ENCODE results near the gene FHOD3.

FHOD3 gene

DNA sequence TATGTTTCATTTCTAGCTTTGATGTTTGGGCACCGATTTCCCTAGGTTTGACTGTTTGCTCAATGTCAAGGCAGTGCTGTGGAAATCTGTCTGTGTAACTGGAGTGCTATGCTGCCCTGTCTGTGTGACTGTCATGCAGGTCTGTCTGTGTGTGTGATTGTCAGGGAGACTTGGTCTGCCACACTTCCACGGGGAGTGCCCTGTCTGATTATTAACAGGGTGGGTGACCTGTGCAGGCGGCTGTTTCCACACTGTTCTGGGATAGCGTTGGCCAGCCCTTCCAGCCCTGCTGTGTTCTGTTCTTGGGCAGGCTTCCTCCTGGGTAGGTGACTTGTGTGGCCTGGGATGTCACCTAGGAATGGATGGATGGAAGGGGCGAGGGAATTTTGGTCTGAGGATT, 85.3 kb downstream of the FHOD3 start:
- DNase-seq (ENCODE audit: low spot score), result no peak

GRCh38 chr18:36386150-36386920, 88.8 kb downstream of the FHOD3 start:
- DNase-seq (ENCODE audit: low spot score), result no peak

DNA sequence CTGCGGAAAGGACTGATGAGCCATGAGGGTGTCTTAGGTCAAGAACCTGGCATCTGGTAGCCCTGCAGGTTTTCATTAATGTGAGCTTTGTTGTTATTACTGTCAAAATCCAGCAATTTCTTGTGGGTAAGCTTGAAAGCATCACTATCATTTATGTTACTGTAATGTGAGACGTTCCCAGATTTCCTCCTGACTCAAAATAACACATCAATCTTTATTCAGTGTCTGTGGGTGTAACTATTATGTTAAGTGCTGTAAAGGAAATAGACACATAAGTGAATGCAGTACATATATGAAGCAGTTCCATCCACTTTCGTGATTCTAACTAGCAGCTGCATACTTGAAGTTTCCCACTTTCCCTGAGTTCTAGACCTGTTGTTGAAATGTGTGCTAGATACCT, 89.8 kb downstream of the FHOD3 start:
- no peak for DNase-seq (ENCODE audit: low spot score)

DNA sequence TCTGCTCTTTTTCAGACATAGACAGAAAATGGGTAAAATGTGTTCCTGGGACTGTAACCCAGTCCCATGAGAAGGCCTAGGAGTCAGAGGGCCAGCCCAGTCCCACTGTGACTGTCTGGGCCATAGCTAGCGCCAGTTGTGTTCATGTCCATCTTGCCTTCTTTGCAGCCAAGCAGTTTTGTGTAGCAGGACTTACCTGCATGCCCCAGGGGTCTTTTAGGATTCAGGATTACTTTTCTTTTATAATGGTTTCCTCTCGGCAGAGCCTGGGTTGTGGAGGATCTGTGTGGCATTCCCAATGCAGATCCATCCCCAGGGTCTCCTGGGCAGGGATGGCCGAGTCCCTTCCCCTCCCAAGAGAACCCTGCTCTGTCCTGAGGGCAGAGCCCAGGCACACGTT, 90.8 kb downstream of the FHOD3 start:
- no peak for DNase-seq (ENCODE audit: low spot score)

DNA sequence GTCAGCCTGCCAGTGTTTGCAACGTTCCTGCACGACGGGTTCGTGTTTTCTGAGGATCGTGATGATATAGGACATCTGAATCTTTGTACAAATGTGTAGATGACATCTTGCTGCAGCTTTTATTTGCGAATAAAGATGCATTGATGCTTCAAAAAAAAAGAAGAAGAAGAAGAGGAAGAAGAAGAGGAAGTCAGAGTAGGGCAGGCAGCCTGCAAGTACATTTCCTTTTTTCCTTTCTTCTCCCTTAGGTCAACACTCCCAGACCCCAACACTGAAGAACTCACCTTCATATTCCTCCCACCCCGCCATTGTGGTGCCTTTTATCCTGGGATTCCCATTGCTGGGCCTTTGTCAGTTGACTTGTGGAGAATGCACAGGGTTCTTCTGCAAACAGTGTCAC, 91.5 kb downstream of the FHOD3 start:
- DNase-seq (ENCODE audit: low spot score), result no peak

- DNase-seq (ENCODE audit: low spot score), result no peak
These were observed 92.5 kb downstream of the FHOD3 start for GRCh38 chr18:36389811-36390581.

DNA sequence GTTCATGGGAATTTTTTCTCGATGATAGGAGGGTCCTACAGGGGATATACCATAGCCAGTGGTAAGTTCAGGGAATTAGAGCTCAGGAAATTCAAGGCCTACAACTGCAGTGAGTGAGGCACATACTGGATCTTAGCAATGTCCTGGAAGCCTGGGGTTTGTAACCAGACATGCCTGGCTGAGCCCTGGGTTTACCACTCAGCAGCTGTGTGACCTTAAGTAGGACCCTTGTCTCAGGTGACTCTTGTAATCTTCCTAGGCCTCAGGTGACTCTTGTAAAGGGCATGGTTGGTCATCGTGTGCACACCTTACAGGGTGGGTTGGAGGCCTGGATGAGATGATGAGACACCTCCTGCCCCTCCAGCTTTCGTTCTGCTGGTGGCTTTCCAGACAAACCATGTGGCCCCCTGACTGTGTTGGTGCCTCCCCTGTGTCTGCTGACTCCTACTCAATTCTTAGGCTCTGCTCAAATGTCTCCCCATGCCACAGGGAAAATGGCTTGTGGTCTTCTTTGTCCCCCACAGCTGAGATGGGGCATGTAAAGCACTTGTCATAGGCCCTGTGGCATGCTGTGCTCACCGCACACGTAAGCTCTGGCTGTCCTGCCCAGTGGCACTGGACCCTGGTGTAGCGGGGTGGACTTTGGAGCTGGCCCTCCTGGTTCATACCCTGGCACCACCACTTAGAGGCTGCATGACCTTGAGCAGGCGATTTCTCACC, 94.1 kb downstream of the FHOD3 start:
- DNase-seq (ENCODE audit: low spot score), result no peak

DNA sequence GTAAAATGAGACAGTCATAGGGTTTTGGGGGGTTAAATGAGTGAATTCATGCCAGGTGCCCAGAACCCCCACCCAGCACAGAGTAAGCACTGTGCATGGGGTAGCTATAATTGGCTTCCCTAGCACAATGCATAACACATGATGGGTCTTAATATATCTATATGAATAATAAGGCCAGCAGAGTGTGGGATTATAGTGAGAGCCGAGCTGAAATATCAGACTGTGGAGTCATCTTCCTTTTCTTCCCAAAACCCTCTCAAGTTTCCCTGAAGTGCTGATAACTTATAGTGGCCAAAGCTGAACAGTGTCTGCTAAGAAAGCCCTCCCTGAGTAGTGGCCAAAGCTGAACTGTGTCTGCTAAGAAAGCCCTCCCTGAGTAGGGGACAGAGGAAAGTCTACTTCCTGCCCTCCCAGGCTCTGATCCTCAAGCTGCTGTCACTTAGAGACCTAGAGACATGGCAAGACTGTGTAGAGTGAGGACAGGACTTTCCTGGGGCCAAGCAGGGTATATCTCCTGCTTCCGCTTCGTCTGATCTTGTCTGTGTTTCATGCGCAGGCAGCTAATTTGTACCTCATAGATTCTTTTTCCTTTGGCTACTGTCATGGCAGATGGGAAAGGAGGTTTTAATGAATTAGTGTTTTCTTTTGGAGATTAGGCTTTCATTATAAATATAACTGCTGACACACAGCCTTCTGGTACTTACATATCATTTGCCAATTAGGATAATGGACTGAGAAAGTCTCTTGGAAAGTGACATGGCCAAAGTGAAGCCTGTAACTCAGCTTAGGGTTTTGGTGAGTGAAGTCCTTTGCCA, 94.9 kb downstream of the FHOD3 start:
- no peak for DNase-seq (ENCODE audit: low spot score)

DNA sequence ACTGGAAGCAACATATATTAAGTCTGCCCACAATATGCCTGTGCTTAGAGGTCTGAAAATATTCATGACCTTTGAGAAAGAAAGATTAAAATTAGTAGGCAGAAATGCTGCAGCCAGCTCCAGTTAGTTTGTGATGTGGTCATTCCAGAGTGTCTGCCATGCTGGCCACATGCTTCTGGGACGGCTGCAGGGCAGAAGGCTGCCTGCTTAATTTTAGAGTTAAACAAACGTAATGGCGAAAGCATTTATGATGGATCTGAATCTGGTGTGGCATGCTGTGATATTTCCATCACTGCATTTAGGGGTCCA, 95.4 kb downstream of the FHOD3 start:
- DNase-seq (ENCODE audit: low spot score), result no peak

DNA sequence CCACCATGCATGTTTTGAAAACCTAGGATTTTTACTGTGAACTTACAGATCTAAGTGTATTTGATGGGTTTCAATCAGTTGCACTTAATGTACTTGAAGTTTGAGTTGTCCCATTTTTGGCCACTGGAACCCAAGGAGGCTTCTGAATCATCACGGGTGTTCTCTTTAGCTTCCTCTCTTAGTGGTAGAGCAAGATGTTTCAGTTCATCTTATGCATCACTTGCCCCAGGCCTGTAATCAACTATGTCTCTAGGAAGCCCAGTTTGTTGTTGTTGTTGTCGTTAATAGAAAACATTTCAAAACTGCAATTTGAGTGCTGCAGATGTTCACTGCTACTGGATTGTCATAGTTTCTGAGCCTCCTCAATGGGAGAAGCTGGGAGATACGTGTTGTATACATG, 97.0 kb downstream of the FHOD3 start:
- no peak for DNase-seq (ENCODE audit: low spot score)

- DNase-seq (ENCODE audit: low spot score), result no peak
These were observed 98.7 kb downstream of the FHOD3 start for GRCh38 chr18:36396190-36396589.

DNA sequence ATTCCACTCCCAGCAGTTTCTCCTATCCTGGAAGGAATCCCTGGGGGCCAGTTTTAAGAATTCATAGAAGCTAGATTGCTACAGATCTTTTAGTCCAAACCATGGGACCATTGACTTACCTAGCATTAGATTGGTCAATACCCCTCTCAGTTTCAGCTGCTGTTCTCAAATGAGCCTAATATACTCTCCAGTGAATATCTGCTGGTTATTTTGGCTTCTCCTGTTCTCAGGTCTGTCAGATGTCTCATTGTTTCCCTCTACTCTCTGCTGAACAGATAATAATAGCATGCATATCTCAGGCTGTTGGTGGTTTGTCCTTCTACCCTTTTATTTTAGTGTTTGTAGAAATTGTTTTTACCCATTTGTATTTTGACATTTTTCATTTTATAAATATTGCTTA, 99.5 kb downstream of the FHOD3 start:
- no peak for DNase-seq (ENCODE audit: low spot score)

DNA sequence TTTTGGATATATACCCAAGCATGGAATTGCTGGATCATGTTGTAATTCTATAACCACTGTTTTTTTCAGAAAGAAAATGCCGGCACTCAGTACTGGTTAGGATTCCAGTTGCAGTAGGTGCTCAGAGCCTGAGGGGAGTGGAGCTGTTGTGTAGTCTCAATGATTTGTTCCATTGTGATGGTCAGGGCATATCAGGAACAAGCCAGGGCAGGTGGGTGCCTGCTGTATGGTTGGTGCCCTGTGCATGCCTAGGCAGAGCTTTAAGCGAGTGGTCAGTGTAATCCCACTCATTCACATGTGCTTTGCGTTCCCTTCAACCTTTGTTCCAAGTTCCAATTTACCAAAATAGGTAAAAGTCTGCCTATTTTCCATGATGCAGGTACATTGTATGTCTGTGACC, 100.9 kb downstream of the FHOD3 start:
- no peak for DNase-seq (ENCODE audit: low spot score)

DNA sequence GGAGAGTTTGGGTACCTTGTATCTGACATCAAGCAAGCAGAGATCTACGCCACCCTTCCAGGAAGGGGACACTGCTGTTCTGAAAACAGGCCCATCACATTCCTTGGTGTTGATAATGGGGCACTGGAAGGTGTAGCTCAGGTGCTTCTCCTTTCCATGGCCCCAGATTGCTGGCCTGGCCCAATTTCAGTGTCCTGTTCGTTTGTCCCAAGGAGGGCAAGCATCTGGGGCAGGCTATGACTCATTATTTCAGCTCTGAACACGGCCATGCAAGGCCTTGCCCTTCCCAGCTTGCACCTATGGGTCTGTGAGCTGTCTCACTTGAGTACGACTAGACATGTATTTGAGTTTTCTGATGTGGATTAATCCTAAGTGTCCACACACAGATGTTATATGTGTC, 101.5 kb downstream of the FHOD3 start:
- DNase-seq (ENCODE audit: low spot score), result no peak

DNA sequence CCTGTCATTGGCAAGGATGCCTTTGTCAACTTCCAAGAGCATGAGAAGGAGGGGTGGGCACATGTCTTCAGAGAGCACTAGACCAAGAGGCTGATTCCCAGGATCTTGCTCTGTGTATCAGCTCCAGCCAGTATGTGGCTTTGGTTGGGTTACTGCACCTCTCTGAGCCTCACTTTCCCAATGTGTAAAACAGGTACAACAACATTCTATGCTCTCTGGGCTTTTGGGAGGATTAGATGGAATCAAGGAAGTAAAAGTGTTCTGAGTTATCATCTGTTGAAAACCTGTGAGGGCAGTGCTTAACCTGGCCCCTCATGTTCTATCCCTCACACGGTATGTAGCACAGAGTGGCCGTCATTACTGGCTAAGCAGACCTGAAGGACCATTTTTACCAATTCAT, 103.9 kb downstream of the FHOD3 start:
- no peak for DNase-seq (ENCODE audit: low spot score)

DNA sequence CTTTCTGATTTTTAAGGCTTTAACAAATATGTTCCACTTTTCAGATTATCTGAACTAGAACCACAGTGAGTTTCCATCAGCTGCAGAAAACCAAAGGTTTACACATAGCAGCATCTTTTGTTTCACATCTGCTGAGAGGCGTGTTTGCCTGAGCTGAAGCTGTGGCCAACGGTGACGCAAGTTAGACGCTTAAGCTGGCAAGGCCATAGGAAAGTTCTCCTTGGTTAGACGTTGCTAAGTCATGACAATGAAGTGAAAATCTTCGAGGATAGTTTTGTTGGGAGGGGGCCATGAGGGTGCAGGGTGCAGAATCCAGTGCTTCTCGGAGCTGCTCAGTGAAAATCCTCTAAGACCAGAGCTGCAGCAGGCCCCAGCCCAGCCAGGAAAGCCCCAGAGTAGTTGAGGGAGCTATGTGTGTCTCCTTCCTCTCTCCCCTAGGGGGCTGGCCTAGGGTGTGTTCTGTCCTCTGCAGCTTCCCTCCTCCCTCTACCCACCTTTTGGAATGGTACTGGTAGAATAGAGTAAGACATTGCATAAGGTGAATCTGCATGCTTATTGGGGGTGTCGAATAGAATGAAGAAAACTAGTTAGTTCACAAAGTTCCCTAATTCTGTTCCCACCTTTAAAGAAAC, 105.4 kb downstream of the FHOD3 start:
- no peak for DNase-seq (ENCODE audit: low spot score)

DNA sequence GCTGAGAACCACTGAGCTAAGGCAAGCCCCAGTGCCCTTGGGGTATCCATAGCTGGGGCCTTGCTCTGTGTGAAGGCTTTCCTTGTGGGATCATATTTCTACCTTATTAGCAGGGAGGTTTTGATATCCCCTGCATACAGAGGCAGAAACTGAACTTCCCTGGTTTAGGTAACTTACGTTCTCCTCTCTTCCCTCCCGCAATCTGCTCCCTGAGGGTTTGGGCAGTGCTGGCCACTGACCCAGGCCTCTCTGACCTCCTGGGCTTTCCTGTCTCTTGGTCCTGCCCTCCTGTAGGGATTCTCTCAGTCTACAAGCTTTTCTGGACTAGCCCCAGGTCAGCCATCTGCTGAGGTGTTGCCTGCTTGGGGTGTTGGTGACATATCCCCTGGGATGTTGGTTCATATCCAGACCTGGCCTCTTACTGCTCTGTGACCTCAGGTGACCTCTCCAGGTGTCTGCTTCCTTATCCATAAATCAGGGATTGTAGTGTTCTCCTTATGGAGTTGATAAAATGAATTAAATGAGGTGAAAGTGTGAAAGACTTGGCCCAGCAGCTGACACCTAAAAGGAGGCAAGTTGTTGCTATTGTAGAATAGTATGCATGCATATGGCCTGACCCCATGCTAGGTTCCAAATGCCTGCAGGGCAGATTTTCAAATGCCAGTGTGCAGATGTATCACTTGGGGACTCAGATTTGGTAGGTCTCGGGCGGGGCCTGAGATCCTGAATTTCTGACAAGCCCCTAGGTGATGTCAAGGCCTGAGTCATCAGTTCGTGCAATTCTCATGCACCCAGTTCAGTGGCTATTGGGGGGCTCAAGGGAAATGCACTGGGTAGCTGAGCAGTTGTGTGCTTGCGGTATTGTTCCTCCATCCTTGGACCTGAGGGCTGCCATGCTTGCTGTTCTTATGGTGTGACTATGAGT, 106.6 kb downstream of the FHOD3 start:
- DNase-seq (ENCODE audit: low spot score), result no peak

DNA sequence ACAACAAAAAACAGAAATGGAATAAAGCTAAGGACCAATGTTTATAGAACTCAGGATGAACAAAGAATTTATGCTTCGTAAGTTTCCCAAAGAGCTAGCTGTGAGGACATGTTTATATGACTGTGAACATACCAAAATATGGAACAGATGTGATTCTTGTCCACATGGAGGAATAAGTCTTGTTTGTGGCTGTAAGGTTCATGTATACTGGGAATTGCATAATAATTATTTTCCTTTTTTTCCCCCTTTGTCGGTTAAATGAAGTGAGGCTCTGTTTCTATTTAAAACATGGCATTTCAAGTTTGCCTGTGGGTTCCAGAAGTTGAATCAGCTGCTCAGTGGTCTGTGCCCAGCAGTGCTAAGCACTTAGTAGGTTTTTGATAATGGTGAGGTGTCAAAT, 108.1 kb downstream of the FHOD3 start:
- DNase-seq (ENCODE audit: low spot score), result no peak

DNA sequence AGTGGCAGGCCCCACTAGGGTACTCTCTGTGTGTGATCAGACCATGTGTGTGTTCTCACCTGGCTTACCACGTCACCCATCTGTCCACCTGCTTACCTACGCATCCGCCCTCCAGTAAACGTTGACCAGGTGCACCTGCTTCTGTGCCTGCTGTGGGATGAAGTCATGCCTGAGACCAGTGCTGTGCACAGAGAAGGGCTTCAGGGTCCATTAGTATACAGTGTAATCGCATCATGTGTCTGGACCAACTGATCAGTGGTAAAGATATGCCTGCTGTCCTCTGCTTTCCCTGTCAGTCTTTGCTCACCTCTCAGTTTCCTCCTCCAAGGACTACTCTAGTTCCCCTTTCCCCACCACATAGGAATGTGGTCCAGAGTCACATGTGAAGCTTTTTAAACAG, 109.3 kb downstream of the FHOD3 start:
- DNase-seq (ENCODE audit: low spot score), result no peak

DNA sequence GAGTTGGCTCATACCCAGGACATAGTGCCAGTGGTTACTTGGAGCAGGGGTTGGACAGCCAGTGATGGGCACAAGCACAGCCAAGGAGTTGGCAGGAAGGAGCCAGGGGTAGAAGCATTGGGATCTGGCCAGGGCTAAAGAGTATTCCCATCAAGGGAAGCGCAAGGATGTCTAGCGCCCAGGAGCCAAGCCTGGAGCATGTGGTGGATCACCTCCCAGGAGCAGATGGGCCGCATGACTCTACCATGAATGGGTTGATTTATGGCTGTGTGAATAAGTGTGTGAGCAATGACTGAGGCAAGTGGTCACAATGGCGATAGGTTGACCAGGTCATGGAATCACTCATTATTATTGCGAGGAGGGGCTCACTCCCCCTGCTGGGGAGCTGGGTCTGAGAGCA, 111.1 kb downstream of the FHOD3 start:
- no peak for DNase-seq (ENCODE audit: low spot score)

DNA sequence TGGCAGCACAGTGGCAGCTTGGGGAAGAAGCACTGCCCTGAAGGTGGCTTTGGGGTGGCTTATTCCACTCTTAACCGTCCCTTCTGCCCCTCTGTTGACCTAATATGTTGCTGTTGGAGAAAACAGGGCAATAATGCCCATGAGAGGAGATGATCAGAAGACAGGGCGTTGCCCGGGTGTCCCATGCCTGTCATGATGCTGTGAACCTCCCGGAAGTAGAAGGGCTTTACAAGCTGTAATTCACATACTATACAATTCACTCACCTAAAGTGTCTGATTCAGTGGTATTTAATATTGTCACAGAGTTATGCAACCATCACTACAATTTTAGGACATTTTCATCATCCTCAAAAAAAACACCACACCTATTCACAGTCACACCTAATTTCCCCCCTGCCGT, 112.3 kb downstream of the FHOD3 start:
- no peak for DNase-seq (ENCODE audit: low spot score)

Measured in activated CD4-positive, alpha-beta T cell treated with anti-CD3 and anti-CD28 coated beads, Interleukin-2, Interleukin-4, amounts not matched to agents 100 ng/mL and 50 ng/mL, durations not matched to agents 16 hours and 8 hours (primary cell).